Measurements from ENCODE around the gene CGB7. TPM values are rescaled to one million over a fixed set of nuclear protein-coding genes. Genes with fewer than 3 reads are reported as not detected.

CGB7 gene
- total RNA-seq, result 0.25 and 0.35 TPM in 2 replicates

DNA sequence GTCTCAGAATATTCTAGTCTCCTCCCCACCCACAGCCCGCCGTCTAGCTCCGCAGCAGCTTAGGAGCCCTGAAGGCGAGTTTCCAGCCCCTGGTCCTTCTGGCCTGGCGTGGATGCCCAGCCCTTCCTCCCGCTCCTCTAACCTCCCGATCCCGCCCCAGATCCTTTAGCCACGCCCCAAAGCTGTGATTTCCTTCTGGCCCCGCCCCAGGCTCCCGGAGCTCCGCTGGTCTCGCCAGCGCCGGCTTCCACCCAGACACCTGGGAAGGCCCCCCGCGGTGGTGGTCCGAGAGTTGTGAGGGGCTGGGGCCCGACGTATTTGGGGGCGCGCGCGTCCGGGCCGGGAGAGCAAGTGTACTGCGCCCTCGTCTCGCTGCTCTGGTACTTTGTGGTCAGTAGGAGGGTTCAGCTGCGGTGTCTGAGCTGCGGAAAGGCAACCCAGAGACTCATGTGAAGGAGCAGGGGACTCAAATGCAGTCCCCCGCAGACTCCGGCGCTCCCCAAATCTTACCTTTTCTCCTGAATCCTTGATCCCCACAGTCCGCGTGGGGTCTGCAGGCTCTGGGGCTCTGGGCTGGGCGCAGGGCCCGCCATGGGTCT is at the start of gene CGB7:
CGB7 (minus strand) TSS at position 114 of the 599 bp plus-strand sequence. CDS start 2,374 bp downstream, outside the sequence.
- DNase-seq (ENCODE audit: low read depth), result peak; percentile 34

DNA sequence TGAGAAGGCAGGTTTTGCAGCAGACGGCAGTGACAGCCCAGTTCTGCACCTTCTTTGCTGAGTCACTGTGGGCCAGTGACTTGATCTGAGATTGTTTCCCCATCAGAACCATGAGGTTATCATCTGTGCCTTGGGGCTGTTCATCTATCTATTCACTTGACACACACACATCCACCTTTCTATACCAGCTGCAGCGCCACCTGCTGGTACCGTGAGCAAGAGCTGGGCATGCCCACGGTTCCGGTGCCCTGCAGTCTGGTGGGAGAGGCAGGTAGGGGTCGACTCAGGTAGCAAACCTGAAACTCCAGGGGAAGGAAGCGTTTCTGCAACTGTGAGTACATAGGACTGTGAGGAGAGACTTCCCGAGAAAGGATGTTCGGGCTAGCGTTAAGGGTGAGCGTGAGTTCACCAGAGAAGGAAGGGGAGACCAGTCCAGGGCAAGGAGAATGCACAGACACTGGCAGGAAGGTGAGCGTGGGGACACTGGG is 49.1 kb upstream of the CGB7 start:
- DNase-seq (ENCODE audit: low read depth), result peak; percentile 25

DNA sequence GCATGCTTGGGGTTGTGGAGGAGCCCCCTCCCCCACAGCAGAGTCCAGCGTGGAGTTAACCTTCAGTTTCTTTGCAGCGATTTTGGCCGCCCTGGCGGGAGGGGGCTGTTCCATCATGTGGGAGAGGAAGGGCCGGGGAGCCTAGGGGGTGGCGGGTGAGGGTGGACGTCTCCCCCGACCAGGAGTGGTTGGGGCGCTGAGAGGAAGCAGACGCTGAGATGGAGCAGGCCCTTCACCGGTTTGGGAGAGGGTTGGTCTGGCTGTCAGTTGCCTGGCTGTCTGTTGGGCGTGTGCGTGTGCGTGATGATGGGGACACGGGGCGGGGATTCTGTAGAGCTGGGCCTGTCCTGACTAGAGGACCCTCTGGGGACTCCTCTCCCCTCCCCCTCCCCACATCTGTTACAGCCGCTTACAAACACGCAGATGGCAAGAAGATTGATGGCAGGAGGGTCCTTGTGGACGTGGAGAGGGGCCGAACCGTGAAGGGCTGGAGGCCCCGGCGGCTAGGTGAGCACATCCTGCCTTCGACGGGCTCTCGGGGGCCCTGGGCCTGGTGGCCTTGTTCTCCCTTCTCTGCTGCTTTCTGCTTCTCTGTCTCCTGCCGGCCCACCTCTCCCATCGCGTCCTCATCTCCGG is 46.8 kb upstream of the CGB7 start:
- DNase-seq (ENCODE audit: low read depth), result no peak

- DNase-seq (ENCODE audit: low read depth), result no peak
Observed at GRCh38 chr19:49103331-49104085, 46.0 kb upstream of the CGB7 start.

DNA sequence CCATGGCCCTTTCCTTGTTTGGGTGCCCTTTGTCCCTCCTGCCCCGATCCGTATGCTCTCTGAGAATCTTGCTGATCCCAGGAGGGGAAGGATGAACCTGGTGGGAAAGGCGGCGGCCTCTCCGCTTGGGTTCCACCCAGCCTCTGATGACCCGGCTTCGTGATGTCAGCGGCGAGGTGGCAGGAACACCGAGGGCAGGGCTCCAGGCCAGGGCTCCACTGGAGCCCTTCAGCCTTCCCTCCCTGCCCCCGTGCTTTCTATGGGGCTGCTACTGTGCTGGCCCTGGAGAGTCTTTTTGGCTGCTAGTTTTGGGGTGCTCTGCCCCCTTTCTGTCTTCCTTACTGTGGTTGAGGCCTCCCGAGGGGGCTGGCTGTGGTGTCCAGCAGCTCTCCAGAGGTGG is 44.8 kb upstream of the CGB7 start:
- no peak for DNase-seq (ENCODE audit: low read depth)

- DNase-seq (ENCODE audit: low read depth), result no peak
Observed at GRCh38 chr19:49101160-49101559, 43.6 kb upstream of the CGB7 start.

DNA sequence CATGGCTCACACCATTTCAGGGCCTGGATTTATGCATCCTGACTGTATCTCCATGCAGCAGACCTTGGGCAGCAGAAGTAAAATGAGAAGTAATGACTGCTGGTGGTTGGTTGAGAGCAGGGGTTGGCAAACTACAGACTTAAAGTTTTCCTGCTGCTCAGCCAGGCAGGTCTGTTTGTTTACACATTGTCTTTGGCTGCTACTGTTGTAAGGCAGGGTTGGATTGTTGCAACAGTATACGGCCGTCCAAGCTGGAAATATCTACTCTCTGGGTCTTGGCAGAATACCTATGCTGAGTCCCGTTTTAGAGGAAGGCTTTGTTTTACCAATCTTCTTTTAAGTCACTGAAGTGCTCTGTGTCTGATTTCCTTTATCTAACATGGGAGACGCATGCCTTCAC is 41.2 kb upstream of the CGB7 start:
- DNase-seq (ENCODE audit: low read depth), result no peak

- peak; percentile 61 for DNase-seq (ENCODE audit: low read depth)
Observed at GRCh38 chr19:49097453-49098288, 40.1 kb upstream of the CGB7 start.

DNA sequence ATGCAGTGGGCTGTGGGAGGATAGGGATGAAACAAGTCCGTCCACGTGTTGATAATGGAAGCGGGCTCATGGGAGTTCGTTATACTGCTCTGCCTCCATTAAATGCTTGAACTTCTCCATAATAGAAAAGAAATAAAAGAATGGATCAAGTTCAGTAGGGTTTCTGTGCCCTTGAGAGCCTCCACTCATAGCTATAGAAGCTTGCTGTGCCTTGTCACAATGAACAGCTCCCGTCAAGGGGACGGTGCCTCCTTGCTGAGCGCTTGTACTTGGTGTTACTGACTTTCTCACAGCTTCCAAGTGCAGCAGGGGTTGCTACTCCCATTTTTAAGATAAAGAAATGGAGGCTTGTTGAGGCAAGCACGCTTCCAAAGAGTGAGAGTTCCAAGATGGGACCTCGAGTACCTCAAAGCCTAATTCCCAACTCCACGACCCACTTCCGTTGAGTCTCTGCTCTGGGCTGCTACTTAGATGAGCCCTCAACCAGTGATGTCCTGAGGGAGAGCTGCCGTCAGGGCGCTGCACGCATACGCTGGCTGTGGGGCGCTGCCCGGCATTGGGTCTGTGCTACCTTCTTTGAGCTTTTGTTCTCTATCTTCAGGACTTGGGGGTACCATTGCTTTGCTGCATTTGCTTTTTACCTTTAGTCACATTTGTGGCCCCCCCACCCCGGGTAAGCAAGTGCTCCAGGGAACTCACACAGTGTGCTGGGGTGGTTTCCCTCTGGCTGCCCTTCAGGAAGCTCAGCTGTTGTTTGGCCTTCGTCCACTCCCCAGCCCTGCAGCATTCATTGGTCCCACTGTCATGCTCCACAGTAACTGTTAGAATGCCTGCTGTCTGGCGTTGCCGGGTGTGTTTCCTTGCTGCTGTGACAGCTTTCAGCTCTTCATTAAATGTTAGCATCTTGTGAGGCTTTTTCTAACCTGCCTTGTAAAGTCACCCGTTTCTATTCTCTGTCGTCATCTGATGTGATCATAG is 37.2 kb upstream of the CGB7 start:
- no peak for DNase-seq (ENCODE audit: low read depth)

DNA sequence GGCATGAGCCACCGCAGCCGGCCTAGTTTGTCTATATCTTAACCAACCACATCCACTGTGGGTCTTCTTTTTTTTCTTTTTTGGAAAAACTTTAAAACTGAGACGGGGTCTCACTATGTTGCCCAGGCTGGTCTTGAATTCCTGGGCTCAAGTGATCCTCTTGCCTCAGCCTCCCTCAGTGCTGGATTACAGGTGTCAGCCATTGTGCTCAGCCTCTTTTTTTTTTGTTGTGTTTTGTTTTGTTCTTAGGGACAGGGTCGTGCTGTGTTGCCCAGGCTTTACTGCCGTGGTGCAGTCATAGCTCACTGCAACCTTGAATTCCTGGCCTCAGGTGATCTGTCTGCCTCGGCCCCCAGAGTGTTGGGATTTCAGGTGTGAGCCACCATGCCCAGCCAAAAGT is 35.1 kb upstream of the CGB7 start:
- no peak for DNase-seq (ENCODE audit: low read depth)

DNA sequence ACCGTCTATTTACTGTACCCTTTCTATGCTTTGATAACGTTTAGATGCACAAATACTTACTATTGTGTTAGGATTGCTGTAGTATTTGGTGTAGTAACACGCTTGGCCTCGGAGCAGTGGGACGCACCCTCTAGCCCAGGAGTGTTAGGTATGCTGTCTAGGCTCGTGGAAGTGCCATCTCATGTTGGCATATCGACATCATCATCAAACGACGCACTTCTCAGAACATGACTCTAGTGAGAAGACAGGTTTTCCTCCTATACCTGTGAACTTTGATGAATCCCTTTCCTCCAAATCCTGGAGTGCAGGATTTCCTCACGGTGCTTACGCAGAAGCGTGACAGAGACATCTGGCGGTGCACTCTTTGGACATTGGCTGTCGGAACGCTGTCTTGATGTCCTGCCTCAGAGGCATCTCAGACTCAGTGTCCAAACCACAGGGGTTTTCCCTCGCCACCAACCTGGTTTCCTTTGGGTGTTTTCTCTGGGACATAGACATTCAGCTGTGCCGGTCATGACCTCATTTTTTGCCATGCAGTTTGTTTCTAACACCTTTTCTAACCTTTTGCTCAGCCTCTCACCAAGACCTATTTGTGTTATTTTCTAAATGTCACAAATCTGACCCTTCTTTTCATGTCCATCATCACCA is 34.0 kb upstream of the CGB7 start:
- no peak for DNase-seq (ENCODE audit: low read depth)

- no peak for DNase-seq (ENCODE audit: low read depth)
Observed at GRCh38 chr19:49086296-49086695, 28.7 kb upstream of the CGB7 start.

GRCh38 chr19:49085868-49086232 is 28.3 kb upstream of the CGB7 start:
- no peak for DNase-seq (ENCODE audit: low read depth)

DNA sequence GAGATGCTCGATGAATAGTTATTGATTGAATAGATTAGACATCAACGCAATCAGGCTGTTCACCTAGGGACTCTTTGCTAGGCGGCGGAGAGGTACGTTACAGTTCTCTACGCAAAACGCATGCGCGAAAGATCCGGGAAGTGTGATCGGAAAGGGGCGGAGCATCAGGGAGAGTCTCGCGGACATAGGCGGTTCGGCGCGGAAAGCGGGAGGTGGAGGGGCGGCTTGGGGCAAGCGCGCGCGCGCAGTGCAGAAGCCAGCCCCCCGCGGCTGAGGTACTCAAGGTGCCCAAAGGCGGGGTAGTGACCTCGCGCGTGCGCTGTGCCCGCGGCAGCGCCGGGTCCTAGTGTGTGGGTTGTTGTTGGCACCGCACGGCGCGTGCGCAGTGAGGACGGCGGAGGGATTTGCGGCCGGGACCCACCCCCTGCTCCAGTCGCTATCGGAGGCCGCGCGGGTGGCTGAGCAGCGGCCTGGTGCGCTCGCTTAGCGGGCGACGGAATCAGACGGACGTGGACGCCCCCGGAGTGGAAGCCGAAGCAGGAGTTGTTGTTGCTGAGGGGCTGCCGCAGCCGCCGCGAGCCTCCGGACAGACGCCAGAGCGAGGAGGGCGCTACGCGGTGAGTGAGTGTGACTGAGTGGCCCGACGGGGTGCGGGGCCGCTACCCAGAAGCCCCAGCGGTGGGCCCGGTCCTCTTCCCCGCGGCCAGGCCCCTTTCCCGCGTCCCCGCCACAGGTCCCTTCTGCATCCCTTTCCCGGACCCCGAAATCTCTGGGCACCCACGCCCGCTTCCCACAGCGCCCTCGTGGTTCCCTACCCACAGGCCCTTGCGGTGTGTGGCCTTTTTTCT is 27.7 kb upstream of the CGB7 start, which contains the start of gene SNRNP70:
SNRNP70 (plus strand) TSS at position 432 of the 848 bp plus-strand sequence. CDS start 964 bp downstream, outside the sequence.
- peak; percentile 94 for DNase-seq (ENCODE audit: low read depth)

DNA sequence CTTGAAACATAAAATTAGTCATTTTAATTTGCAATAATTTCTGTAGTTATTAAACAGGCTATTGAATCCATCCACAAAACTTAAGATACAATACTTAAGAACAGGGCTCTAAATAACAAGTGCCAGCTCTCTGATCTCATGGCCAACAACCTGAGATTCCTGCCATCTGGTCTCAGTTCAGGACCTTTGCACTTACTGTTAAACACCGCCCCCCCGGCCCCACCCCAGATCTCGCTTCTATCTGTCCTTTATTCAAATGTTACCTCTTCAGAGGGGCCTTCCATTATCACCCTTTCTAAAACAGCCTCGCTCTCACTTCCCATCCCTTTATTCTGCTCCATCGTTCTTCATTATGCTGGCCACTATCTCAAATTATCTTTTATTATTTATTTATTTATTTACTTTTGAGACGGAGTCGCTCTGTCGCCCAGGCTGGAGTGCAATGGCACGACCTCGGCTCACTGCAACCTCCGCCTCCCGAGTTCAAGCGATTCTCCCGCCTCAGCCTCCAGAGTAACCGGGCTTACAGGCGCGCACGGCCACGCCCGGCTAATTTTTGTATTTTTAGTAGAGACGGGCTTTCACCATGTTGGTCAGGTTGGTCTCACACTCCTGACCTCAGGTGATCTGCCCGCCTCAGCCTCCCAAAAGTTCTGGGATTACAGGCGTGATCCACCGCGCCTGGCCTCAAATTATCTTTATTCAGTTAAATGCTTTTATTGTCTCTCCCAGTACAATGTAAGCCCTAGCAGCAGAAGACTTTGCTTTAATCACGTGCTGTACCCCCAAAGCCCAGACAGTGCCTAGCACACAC is 26.9 kb upstream of the CGB7 start:
- DNase-seq (ENCODE audit: low read depth), result no peak

GRCh38 chr19:49081273-49081672 is 23.7 kb upstream of the CGB7 start:
- no peak for DNase-seq (ENCODE audit: low read depth)

GRCh38 chr19:49080392-49080791 is 22.8 kb upstream of the CGB7 start:
- no peak for DNase-seq (ENCODE audit: low read depth)

- DNase-seq (ENCODE audit: low read depth), result peak; percentile 67
Observed at GRCh38 chr19:49074869-49075268, 17.3 kb upstream of the CGB7 start.

All from renal cortical epithelial cell (primary cell).